H1 (cell line): Measurements from ENCODE around the gene MAPK8. TPM values are rescaled to one million over a fixed set of nuclear protein-coding genes. Genes with fewer than 3 reads are reported as not detected.

Source experiments
- CTCF ChIA-PET: fragments of 300-600 bp; sonication (Branson Sonifier 250); formaldehyde crosslinking; loops from one replicate; lab custom pipeline; 2021; ENCODE audit not compliant: partially characterized antibody; lab: Charles Lee
- POLR2A ChIA-PET: fragments of 300-600 bp; sonication (Branson Sonifier 250); formaldehyde crosslinking; loops from one replicate; lab custom pipeline; 2021; ENCODE audit warnings: inconsistent platforms; ENCODE audit not compliant: partially characterized antibody; lab: Charles Lee
- DNase-seq, 2 experiments: peaks; one replicate each; pipeline versions ENCODE4 v3.0.0 to v3.0.0-alpha.2; 2010 to 2022; ENCODE audit warnings: low spot score in 2 of 2, low read depth in 1 of 2, mixed read lengths in 1 of 2
- FAIRE-seq: peaks from 2 replicates; lab custom pipeline; 2011; peaks lifted over from hg19 to GRCh38; lab: Jason Lieb, UNC
- H2AFZ ChIP-seq: 2 replicates; pipeline ENCODE4 v1.8.1; 2012; ENCODE audit warnings: low read length, inconsistent platforms
- H2AK5ac ChIP-seq: 2 replicates; pipeline ENCODE4 v1.6.1; 2013; ENCODE audit warnings: low read depth, low read length
- H2BK120ac ChIP-seq: replicated peaks from 2 replicates; pipeline ENCODE3; 2013; ENCODE audit warnings: low read depth, low read length, inconsistent platforms
- H2BK12ac ChIP-seq: 2 replicates; pipeline ENCODE4 v1.6.1; 2013; ENCODE audit warnings: low read depth, low read length
- H2BK15ac ChIP-seq: 2 replicates; pipeline ENCODE4 v1.6.1; 2013; ENCODE audit warnings: low read length
- H2BK20ac ChIP-seq: 2 replicates; pipeline ENCODE4 v1.6.1; 2013; ENCODE audit warnings: low read length
- H2BK5ac ChIP-seq: 2 replicates; pipeline ENCODE4 v1.6.1; 2013; ENCODE audit warnings: low read depth, low read length
- H3K14ac ChIP-seq: 2 replicates; pipeline ENCODE4 v1.6.1; 2013; ENCODE audit warnings: inconsistent platforms; ENCODE audit not compliant: insufficient read length
- H3K18ac ChIP-seq: 2 replicates; pipeline ENCODE4 v1.6.1; 2013; ENCODE audit warnings: low read length; ENCODE audit errors: extremely low read depth
- H3K23ac ChIP-seq: 2 replicates; pipeline ENCODE4 v1.6.1; 2013; ENCODE audit warnings: inconsistent platforms; ENCODE audit not compliant: insufficient read length
- H3K23me2 ChIP-seq: 2 replicates; pipeline ENCODE4 v1.6.1; 2013; ENCODE audit warnings: low read depth, low read length
- H3K27ac ChIP-seq: 2 replicates; pipeline ENCODE4 v1.6.1; 2011; ENCODE audit warnings: low read depth, low read length, inconsistent platforms
- H3K27me3 ChIP-seq, 4 experiments: replicated peaks in 1 of 4; 1 replicate in 1 of 4; 2 replicates in 3 of 4; pipeline versions ENCODE4 v1.6.1 to v1.8.1; 2011 to 2013; ENCODE audit warnings: low read length in 3 of 4, mild to moderate bottlenecking in 3 of 4, inconsistent platforms in 2 of 4, mixed read lengths in 2 of 4, moderate library complexity in 1 of 4; ENCODE audit not compliant: control insufficient read depth in 3 of 4, insufficient read depth in 3 of 4; ENCODE audit errors: extremely low read depth in 1 of 4
- H3K36me3 ChIP-seq, 4 experiments: 2 replicates each; pipeline versions ENCODE4 v1.6.1 to v1.8.1; 2011 to 2013; ENCODE audit warnings: mild to moderate bottlenecking in 4 of 4, low read length in 3 of 4, moderate library complexity in 2 of 4, control low read depth in 1 of 4, inconsistent platforms in 1 of 4; ENCODE audit not compliant: insufficient read depth in 4 of 4, control insufficient read depth in 2 of 4
- H3K4ac ChIP-seq: replicated peaks from 2 replicates; pipeline ENCODE3; 2013; ENCODE audit warnings: low read length, low read depth, mixed read lengths, inconsistent platforms; ENCODE audit not compliant: insufficient read length
- H3K4me1 ChIP-seq, 4 experiments: replicated peaks in 1 of 4; 1 replicate in 1 of 4; 2 replicates in 3 of 4; pipeline versions ENCODE4 v1.6.1 to v1.8.1; 2011 to 2013; ENCODE audit warnings: low read length in 3 of 4, inconsistent platforms in 2 of 4, mixed read lengths in 1 of 4; ENCODE audit not compliant: insufficient read depth in 4 of 4, control insufficient read depth in 3 of 4
- H3K4me2 ChIP-seq, 2 experiments: 2 replicates each; pipeline versions ENCODE4 v1.6.1 to v1.8.1; 2011 to 2013; ENCODE audit warnings: low read depth in 2 of 2, low read length in 2 of 2, control low read depth in 1 of 2, inconsistent platforms in 1 of 2, mild to moderate bottlenecking in 1 of 2; ENCODE audit not compliant: insufficient read depth in 1 of 2
- H3K4me3 ChIP-seq, 4 experiments: fragments of 200-600, 300-600 bp in 1 of 4; sonication (generic), shearing (Covaris generic), sonication (Bioruptor Twin) in 1 of 4; 2 replicates each; pipeline versions ENCODE4 v1.5.1 to v1.8.1; 2011 to 2016; ENCODE audit warnings: low read length in 4 of 4, low read depth in 3 of 4, control low read depth in 2 of 4, inconsistent platforms in 2 of 4, mild to moderate bottlenecking in 2 of 4, mixed read lengths in 1 of 4, moderate library complexity in 1 of 4; ENCODE audit not compliant: insufficient read depth in 2 of 4; ENCODE audit errors: extremely low read depth in 1 of 4
- H3K56ac ChIP-seq: replicated peaks from 2 replicates; pipeline ENCODE3; 2013; ENCODE audit warnings: low read depth, mild to moderate bottlenecking, mixed read lengths, low read length, inconsistent platforms; ENCODE audit not compliant: insufficient read length
- H3K79me1 ChIP-seq: 2 replicates; pipeline ENCODE4 v1.6.1; 2013; ENCODE audit warnings: low read depth, low read length, control low read depth
- H3K79me2 ChIP-seq, 2 experiments: 2 replicates each; pipeline versions ENCODE4 v1.6.1 to v1.8.1; 2012 to 2013; ENCODE audit warnings: low read length in 2 of 2, mild to moderate bottlenecking in 2 of 2, inconsistent platforms in 1 of 2; ENCODE audit not compliant: insufficient read depth in 2 of 2, control insufficient read depth in 1 of 2
- H3K9ac ChIP-seq, 4 experiments: replicated peaks in 1 of 4; 1 replicate in 1 of 4; 2 replicates in 3 of 4; pipeline versions ENCODE4 v1.6.1 to v1.8.1; 2011 to 2013; ENCODE audit warnings: low read depth in 3 of 4, low read length in 3 of 4, control low read depth in 2 of 4, mild to moderate bottlenecking in 2 of 4, moderate library complexity in 2 of 4, inconsistent platforms in 1 of 4; ENCODE audit errors: extremely low read depth in 1 of 4
- H3K9me3 ChIP-seq, 2 experiments: 2 replicates each; pipeline versions ENCODE4 v1.6.1 to v1.8.1; 2012 to 2013; ENCODE audit warnings: mild to moderate bottlenecking in 2 of 2, moderate library complexity in 2 of 2, control low read depth in 1 of 2, inconsistent platforms in 1 of 2, low read depth in 1 of 2, low read length in 1 of 2, mixed read lengths in 1 of 2; ENCODE audit not compliant: insufficient read depth in 2 of 2
- H4K20me1 ChIP-seq, 2 experiments: replicated peaks in 1 of 2; 2 replicates each; pipeline versions ENCODE3 to v1.8.1; 2011 to 2013; ENCODE audit warnings: inconsistent platforms in 2 of 2, low read length in 2 of 2, mild to moderate bottlenecking in 1 of 2; ENCODE audit not compliant: insufficient read depth in 2 of 2, control insufficient read depth in 1 of 2
- H4K5ac ChIP-seq: 2 replicates; pipeline ENCODE4 v1.6.1; 2013; ENCODE audit warnings: low read length, low read depth, mixed read lengths, inconsistent platforms; ENCODE audit not compliant: insufficient read length
- H4K8ac ChIP-seq: 2 replicates; pipeline ENCODE4 v1.8.0; 2013; ENCODE audit warnings: mild to moderate bottlenecking, moderate library complexity, low read length, inconsistent platforms; ENCODE audit not compliant: insufficient read depth; ENCODE audit errors: extremely low read depth
- H4K91ac ChIP-seq: replicated peaks from 2 replicates; pipeline ENCODE3; 2013; ENCODE audit warnings: low read length, mixed read lengths, inconsistent platforms; ENCODE audit not compliant: insufficient read length
- ASH2L ChIP-seq: fragments of 200-600, 300-600 bp; sonication (generic); IDR thresholded peaks from one replicate; pipeline ENCODE4 v1.7.1; 2017; ENCODE audit warnings: low read length
- EP300 ChIP-seq, 2 experiments: IDR thresholded peaks; 1 replicate in 1 of 2; 2 replicates in 1 of 2; pipeline ENCODE4 v1.6.1; 2011 to 2012; ENCODE audit warnings: low read depth in 2 of 2, low read length in 2 of 2, mild to moderate bottlenecking in 2 of 2, borderline replicate concordance in 1 of 2, inconsistent platforms in 1 of 2, moderate library complexity in 1 of 2
- HDAC2 ChIP-seq, 2 experiments: fragments of 300-600 bp in 1 of 2; sonication (generic) in 1 of 2; IDR thresholded peaks; 2 replicates each; pipeline ENCODE4 v1.6.1; 2011 to 2012; ENCODE audit warnings: low read depth in 2 of 2, low read length in 2 of 2, mild to moderate bottlenecking in 2 of 2, moderate library complexity in 2 of 2, borderline replicate concordance in 1 of 2, inconsistent platforms in 1 of 2
- HDAC6 ChIP-seq: IDR thresholded peaks from one replicate; pipeline ENCODE4 v1.7.1; 2012; ENCODE audit warnings: low read depth, mild to moderate bottlenecking, inconsistent platforms, low read length, moderate library complexity
- JUN ChIP-seq: IDR thresholded peaks from 2 replicates; pipeline ENCODE4 v1.6.1; 2011; ENCODE audit warnings: low read depth, mild to moderate bottlenecking, improper control_type of control experiment, low read length
- PHF8 ChIP-seq: fragments of 200-600 bp; sonication (generic); conservative IDR thresholded peaks from 2 replicates; pipeline ENCODE4 v1.7.1; 2012; ENCODE audit warnings: low read depth, mild to moderate bottlenecking, inconsistent platforms, low read length, moderate library complexity
- RAD21 ChIP-seq, 2 experiments: IDR thresholded peaks in 1 of 2; conservative IDR thresholded peaks in 1 of 2; 2 replicates each; pipeline ENCODE4 v1.6.1; 2011; ENCODE audit warnings: low read depth in 2 of 2, low read length in 2 of 2, improper control_type of control experiment in 1 of 2, inconsistent platforms in 1 of 2, mild to moderate bottlenecking in 1 of 2, moderate library complexity in 1 of 2
- RXRA ChIP-seq: IDR thresholded peaks from 2 replicates; pipeline ENCODE4 v1.6.1; 2011; ENCODE audit warnings: low read depth, mild to moderate bottlenecking, low read length, moderate library complexity; ENCODE audit not compliant: insufficient read depth
- SIN3A ChIP-seq, 2 experiments: IDR thresholded peaks in 1 of 2; conservative IDR thresholded peaks in 1 of 2; 2 replicates each; pipeline ENCODE4 v1.6.1; 2011 to 2012; ENCODE audit warnings: low read length in 2 of 2, improper control_type of control experiment in 1 of 2, low read depth in 1 of 2, mild to moderate bottlenecking in 1 of 2
- whole genome bisulfite sequencing, 2 experiments: shearing (Covaris generic) in 1 of 2; methylation state at CpG; one replicate each; pipeline versions ENCODE4 v1.1.6 to v1.1.7; 2013 to 2015; ENCODE audit warnings: low lambda C conversion rate in 2 of 2, mixed read lengths in 2 of 2, inconsistent platforms in 1 of 2, low coverage in 1 of 2, missing lambda C conversion rate in 1 of 2; ENCODE audit not compliant: insufficient replicate concordance in 2 of 2, insufficient coverage in 1 of 2, insufficient read length in 1 of 2; ENCODE audit errors: extremely low coverage in 1 of 2, missing lambda C conversion rate in 1 of 2; 5-methylcytosine and 5-hydroxymethylcytosine counted together
- polyA plus RNA-seq, 7 experiments: library from polyadenylated mRNA; depleted of rRNA in 3 of 7; stranded (reverse) in 5 of 7; unstranded in 2 of 7; fragments of >200 nt in 5 of 7; fragments of 200-250 nt in 2 of 7; gene quantifications; 1 replicate in 5 of 7; 2 replicates in 1 of 7; 4 replicates in 1 of 7; pipeline versions ENCODE4 v1.2.1 to v1.2.3, GENCODE V29; 2011 to 2013; ENCODE audit warnings: missing spikeins in 2 of 7, mixed read lengths in 2 of 7
- total RNA-seq: library from RNA; stranded (reverse); fragmentation: NEBNext Ultra II Directional; extraction: Animal tissue kit (Norgen Biotek cat#: 25700); gene quantifications from 2 replicates; pipeline ENCODE4 v1.2.1, GENCODE V29; 2021

The MAPK8 gene
- total and polyA plus RNA-seq, 2 of the 8 experiments (the other 6 are each of a cell fraction or from before 2014, with no cell fraction given): 23.3 to 71.3 TPM

DNA sequence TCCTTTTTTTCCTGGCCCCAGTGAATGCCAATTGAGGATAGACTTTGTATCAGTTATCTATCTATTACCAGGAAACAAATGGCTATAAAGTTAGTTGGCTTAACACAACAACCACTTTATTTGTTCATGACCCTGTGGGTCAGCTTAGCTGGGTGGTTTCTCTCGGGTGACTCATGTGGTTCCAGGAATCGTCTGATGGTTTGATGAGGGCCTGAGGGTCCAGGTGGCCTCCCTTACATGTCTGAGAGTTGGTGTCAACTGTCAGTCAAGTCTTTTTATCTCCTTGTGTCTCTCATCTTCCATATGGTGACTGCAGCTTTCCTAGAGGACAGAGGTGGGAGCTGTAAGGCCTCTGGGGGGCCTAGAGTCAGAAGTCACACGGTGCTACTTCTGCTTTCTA lies 15.3 kb upstream of the MAPK8 start:
- no peak overlapping the region for H3K18ac ChIP-seq
- no peaks in the 10 kb centered on the region for H3K79me2 ChIP-seq
- H3K4me3 ChIP-seq: no peak overlapping the region
- DNase-seq (no peak), FAIRE-seq (no peak)
- no peak overlapping the region for H2BK15ac ChIP-seq
- H2AFZ ChIP-seq: no peak overlapping the region
- H3K9ac ChIP-seq: no peak overlapping the region
- no peak overlapping the region for H3K27ac ChIP-seq
- no peaks in the 10 kb centered on the region for H3K36me3 ChIP-seq
- no peaks in the 10 kb centered on the region for H4K20me1 ChIP-seq
- ChIA-PET POLR2A (no interaction called here), CTCF (interaction anchor here (0.8 to 4.9 kb wide), 8 partner anchors 11 to 77 kb away, joined by 3 to 27 read pairs (median 16); partner anchors contain the start of gene FRMPD2)
- no peak overlapping the region for H2AK5ac ChIP-seq
- no peak overlapping the region for H3K56ac ChIP-seq
- H3K4me2 ChIP-seq: no peak overlapping the region
- no peak overlapping the region for H3K4ac ChIP-seq
- H3K27me3 ChIP-seq: no peaks in the 10 kb centered on the region
- H3K23me2 ChIP-seq: no peaks in the 10 kb centered on the region
- no peak overlapping the region for H3K14ac ChIP-seq
- no peak overlapping the region for H4K5ac ChIP-seq
- H2BK5ac ChIP-seq: no peak overlapping the region
- H2BK120ac ChIP-seq: no peak overlapping the region
- H2BK20ac ChIP-seq: no peak overlapping the region
- H3K9me3 ChIP-seq: no peaks in the 10 kb centered on the region
- H2BK12ac ChIP-seq: no peak overlapping the region
- no peaks in the 10 kb centered on the region for H3K79me1 ChIP-seq
- H3K4me1 ChIP-seq: no peaks in the 10 kb centered on the region
- no peak for TF ChIP-seq RAD21 (IDR thresholded peaks at IDR 0.05 in 1 of 2, conservative IDR thresholded peaks at IDR 0.05 in 1 of 2; ENCODE audit: low read depth in 2 of 2, low read length in 2 of 2)
- no peak for TF ChIP-seq RXRA
- no peak for TF ChIP-seq EP300 (IDR thresholded peaks at IDR 0.05; ENCODE audit: borderline replicate concordance in 1 of 2, low read depth in 2 of 2, low read length in 2 of 2)
- TF ChIP-seq HDAC2 (IDR thresholded peaks at IDR 0.05; ENCODE audit: borderline replicate concordance in 1 of 2, low read depth in 2 of 2, low read length in 2 of 2): no peak
- TF ChIP-seq HDAC6: no peak
- TF ChIP-seq JUN: no peak
- TF ChIP-seq PHF8: no peak
- TF ChIP-seq SIN3A (conservative IDR thresholded peaks at IDR 0.05 in 1 of 2, IDR thresholded peaks at IDR 0.05 in 1 of 2; ENCODE audit: low read depth in 1 of 2, low read length in 2 of 2): no peak
- TF ChIP-seq ASH2L: no peak
- H4K91ac ChIP-seq: no peak overlapping the region
- WGBS, 2 experiments: 94% methylated on average over 3 of the region's 3 CpGs; no CpG with 5 or more reads in 1 of the 2 experiments
- no peak overlapping the region for H3K23ac ChIP-seq
- H4K8ac ChIP-seq: no peak overlapping the region
